GM18909 (cell line): Measurements from ENCODE around the gene ANKRD39.
"Not testable (repeated sequence)": the region's sequence is repeated elsewhere in the genome, so short reads cannot be mapped to it uniquely, and the experiment has no call there.

Experiments
- ATAC-seq: cut with Tn5 transposase; IDR thresholded peaks from one replicate; pipeline ENCODE4 v1.9.1; 2021; ENCODE audit warnings: mild to moderate bottlenecking; ENCODE audit not compliant: unreplicated experiment, poor library complexity

The ANKRD39 gene, protein sequence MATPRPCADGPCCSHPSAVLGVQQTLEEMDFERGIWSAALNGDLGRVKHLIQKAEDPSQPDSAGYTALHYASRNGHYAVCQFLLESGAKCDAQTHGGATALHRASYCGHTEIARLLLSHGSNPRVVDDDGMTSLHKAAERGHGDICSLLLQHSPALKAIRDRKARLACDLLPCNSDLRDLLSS

GRCh38 chr2:96857667-96858372, at the start of gene ANKRD39:
TSS of gene ANKRD39 (minus strand) at chr2:96858016. CDS start at chr2:96857987, 29 bp downstream.
- ATAC-seq = peak; percentile 90

DNA sequence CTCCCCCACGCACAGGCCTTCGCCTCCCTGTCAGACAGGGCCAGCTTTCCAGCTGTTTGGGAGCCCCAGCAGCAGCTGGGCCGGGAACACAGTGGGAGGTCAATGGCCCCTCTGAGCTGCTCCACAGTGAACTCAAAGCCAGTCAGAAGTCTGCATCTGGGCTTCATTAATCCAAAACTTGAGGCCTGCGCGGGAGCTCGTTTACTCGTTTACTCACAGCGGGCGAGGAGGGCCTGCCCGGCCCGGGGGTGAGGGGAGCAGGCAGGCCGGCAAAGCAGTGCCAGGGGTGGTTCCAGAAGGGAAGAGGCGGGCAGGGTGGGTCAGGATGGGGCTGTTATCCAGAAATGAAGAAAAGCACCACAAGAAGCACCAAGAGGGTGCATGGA, 48.9 kb upstream of the ANKRD39 start:
- no peak for ATAC-seq

DNA sequence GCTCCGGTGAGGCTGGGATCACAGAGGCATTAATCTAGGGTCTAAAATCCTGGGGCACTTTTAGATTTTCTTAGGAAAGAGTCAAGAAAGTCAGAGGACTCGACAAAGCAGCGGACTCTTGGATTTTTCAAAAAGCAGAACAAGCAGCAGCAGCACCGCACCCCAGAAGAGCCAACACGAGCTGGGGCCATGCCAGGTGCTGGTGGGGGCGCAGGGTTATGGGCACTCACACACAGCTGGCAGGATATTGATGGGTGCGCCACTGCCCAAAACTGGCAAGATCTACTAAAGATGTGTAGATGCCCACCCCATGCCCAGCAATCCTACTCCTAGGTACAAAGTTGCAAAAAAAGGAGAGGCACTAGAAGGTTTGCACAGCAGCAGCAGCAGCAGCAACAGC, 46.0 kb upstream of the ANKRD39 start:
- no peak for ATAC-seq

- ATAC-seq = no peak
Measured at GRCh38 chr2:96903318-96903717, 45.5 kb upstream of the ANKRD39 start.

GRCh38 chr2:96900237-96900636, 42.4 kb upstream of the ANKRD39 start:
- no peak for ATAC-seq

GRCh38 chr2:96899413-96899741, 41.6 kb upstream of the ANKRD39 start:
- ATAC-seq = no peak

DNA sequence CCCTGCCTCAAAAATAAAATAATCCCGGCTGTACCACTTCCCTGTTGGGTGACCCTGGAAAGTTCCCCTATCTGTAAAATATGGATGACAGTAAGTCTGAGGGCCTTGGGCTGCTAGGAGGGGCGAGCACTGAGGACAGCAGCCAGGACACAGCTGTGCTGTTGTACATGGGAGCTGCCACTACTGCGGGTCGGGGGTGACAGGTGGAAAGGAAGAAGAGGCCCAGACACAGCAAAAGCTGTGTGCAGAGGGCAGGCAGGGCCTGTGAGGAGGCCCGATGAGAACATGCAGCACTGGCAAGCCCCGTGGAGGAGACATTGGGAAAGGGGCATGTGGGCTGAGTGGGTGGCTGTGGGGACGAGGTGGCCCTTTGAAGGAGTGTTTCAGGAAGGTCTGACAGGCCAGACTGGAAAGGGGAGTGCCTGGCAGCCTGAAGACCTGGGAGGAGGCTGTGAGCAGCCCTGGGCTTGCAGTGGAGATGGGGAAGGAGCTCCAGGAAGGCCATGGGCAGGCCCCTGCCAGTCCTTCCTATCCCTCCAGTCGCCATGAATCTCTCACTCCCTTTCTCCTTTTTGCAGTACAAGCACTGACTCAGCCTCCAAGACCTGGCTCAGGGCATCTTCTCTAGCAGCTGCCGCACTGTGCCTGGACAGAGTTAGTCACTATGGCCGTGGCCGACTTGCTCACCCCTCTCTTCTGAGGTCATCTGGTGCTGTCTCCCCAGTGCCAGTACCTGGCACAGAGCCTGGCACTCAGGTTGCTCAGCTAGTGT, 41.0 kb upstream of the ANKRD39 start:
- no peak for ATAC-seq

- ATAC-seq = no peak
Measured at GRCh38 chr2:96898135-96898505, 40.3 kb upstream of the ANKRD39 start.

GRCh38 chr2:96897491-96898134, 39.8 kb upstream of the ANKRD39 start:
- ATAC-seq = no peak

DNA sequence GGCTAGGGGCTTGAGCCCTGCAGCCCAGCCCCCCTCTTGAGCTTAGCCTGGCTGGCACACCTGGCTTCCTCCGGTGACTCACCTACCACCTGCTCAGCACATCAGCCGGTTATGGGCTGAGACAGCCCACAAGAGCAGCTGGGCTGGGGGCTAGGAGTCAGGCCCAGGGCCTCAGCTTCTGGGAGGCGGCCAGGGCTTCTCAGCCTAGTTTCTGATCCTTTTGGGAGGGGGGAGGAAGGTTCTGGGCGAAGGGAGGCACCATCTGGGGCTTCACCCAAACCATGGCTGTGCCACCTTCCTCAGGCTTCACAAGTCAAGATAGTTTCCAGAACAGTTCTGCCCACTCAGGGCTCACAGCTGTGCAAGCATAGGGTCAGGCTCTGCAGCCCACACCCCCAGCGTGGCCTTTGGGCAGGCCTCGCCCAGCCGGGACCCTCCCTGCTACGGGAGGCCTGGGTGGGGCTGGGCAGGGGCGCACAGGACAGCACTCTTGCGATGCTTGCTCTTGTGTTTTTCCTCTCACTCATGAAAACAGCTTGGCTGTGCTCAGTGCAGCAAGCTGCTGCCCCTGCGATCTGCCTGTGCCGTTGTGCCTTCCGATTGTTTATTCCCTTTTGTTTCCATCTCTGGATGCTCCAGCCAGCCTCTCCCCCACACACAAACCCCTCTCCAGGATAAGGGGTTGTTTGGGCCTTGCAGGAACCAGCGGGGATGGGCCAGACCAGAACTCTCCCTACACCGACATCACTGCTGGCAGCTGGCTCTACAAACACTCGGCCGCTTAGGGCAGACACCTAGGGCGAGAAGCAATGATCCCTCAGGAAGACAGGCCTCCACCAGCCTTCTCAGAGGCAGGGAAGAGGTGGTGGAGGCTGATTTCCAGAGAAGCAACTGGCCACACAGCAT, 38.2 kb upstream of the ANKRD39 start:
- ATAC-seq = no peak

DNA sequence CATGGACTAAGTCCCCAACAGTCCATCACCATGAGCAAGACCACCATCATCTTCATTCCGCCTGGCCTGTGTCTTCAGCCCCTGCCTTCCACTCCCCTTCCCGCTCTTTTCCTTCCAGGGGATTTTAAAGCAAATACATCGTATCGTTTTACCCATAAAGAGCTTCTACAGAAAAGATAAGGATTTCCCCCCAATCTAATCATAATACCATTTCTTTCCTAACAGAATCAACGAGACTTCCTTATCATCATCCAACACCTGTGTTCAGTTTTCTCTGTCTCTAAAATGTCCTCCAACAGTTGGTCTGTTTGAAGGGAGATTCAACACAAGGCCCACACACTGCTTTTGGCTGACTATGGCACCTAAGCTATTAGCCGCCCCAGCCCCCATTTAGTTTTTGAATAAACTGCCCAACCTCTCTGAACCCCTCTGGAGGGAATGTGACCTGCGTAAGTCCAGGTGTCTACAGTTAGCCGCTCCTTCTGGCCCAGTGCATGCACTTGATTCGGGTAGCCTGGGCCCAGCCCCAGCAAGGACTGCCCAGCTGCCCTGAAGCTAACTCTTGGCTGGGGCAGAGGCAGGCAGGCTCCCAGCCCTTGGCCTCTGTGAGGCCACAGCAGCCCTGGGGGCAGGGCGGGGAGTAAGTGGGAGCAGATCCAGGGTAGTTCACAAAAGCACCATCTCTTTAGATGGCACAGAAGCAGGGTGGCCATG, 37.4 kb upstream of the ANKRD39 start:
- ATAC-seq = no peak

DNA sequence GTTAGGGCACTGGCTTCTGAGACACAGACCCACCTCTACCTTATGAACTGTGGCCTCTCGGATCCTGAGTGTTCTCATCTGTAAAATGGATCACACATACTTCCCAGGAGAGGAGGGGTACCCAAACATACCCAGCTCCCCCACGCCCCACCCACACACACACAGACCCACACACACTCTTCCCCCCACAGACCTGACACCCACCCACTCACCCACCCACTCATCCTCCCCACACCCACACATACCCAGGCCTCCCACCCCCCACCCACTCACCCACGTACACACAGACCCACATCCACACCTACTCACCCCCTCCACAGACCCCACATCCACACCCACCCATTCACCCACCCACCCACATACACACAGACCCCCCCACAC, 36.3 kb upstream of the ANKRD39 start:
- ATAC-seq = no peak

GRCh38 chr2:96893289-96894150, 35.7 kb upstream of the ANKRD39 start:
- no peak for ATAC-seq

DNA sequence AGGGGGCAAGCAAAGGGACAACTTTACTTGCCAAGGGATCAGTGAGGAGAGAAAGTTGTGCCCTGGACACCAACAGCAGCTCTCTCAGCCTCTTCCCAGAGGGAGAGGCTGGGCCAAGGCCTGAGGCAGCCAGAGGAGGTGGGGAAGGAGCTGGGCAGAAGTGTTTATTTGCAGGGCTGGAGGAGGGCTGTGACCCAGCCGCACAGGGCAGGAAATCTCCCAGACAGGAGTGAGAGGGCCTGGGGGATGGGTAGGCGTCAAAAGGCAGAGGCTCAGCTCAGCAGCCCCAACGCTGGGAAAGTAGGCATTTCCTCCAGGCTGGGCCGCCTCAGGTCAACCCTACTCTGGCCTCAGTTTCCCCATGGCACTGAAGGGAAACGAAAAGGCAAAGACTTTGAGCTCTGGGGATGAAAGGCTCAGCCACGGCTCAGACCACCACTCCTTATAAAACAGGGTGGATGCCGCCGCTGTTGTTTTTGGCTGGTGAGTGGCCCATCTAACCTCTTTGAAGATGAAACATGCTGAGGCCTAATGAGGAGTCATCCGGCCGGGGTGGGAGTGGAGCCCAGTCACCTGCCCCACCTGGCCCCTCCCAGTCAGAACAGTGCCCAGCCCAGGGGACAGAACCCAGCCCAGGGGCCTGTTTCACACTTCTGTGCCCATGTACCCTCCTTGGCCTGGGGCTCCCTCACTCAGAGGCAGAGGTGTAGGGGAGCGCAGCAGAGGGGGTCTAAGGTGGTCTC, 33.9 kb upstream of the ANKRD39 start:
- no peak for ATAC-seq

GRCh38 chr2:96890726-96891385, 33.0 kb upstream of the ANKRD39 start:
- no peak for ATAC-seq

GRCh38 chr2:96890252-96890651, 32.4 kb upstream of the ANKRD39 start:
- no peak for ATAC-seq

DNA sequence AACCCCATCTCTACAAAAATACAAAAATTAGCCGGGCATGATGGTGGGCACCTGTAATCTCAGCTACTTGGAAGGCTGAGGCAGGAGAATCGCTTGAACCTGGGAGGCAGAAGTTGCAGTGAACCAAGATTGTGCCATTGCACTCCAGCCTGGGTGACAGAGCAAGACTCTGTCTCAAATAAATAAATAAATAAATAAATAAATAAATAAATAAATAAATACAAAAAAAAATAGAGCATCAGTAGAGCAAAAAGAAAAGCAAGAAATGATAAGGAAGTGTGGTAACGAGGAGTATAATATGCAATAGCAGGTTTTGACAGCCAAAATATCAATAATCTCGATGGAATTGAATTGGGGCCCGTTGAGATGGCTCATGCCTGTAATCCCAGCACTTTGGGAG, 31.7 kb upstream of the ANKRD39 start:
- not testable (repeated sequence) for ATAC-seq
